AG04449 (cell line): ENCODE results near the gene ABHD15.

ENCODE experiments used
- CTCF ChIA-PET: fragments of 350-600 bp; formaldehyde crosslinking; extraction: SDS; loops from one replicate; lab custom pipeline; 2021; ENCODE audit warnings: antibody characterized with exemption; lab: Yijun Ruan, JAX
- POLR2A ChIA-PET: fragments of 400-600, 350-600 bp; formaldehyde crosslinking; extraction: SDS; loops from one replicate; lab custom pipeline; 2020; ENCODE audit warnings: antibody characterized with exemption, inconsistent platforms; lab: Yijun Ruan, JAX
- DNase-seq: peaks from one replicate; pipeline ENCODE4 v3.0.0-alpha.2; 2010; ENCODE audit warnings: low read depth, low spot score
- H3K4me3 ChIP-seq: 2 replicates; pipeline ENCODE4 v1.5.1; 2011; ENCODE audit warnings: low read depth, mild to moderate bottlenecking, control low read depth, low read length
- CTCF ChIP-seq: IDR thresholded peaks from one replicate; pipeline ENCODE4 v1.5.1; 2011; ENCODE audit warnings: mild to moderate bottlenecking, moderate library complexity, low read length, control low read depth, inconsistent platforms; ENCODE audit not compliant: insufficient read depth; ENCODE audit errors: missing control alignments

The ABHD15 gene

GRCh38 chr17:29555840-29556239 is 11.0 kb downstream of the ABHD15 start:
- DNase-seq = no peak
- H3K4me3 ChIP-seq = no peak overlapping the region
- CTCF ChIA-PET = interaction anchor here (1.3 to 3.3 kb wide), 6 partner anchors 11 to 186 kb away, joined by 3 to 15 read pairs (median 6); partner anchors contain the start of gene ABHD15
- POLR2A ChIA-PET = no interaction called here
- no peak for TF ChIP-seq CTCF

GRCh38 chr17:29549177-29549923 is 17.5 kb downstream of the ABHD15 start:
- H3K4me3 ChIP-seq = no peak overlapping the region
- TF ChIP-seq CTCF = no peak
- DNase-seq = no peak
- POLR2A ChIA-PET = no interaction called here
- CTCF ChIA-PET = interaction anchor here (2.0 to 4.6 kb wide), 3 partner anchors 12 to 180 kb away, joined by 11 to 20 read pairs (median 11); no protein-coding TSS in a partner anchor

- DNase-seq = no peak
- no peak for TF ChIP-seq CTCF
- no peak overlapping the region for H3K4me3 ChIP-seq
- POLR2A ChIA-PET = no interaction called here
- CTCF ChIA-PET = interaction anchor here (4.6 kb wide), 1 partner anchor 9 kb away, joined by 20 read pairs; no protein-coding TSS in a partner anchor
Measured at GRCh38 chr17:29546830-29547229, 20.0 kb downstream of the ABHD15 start.

- ChIA-PET POLR2A (no interaction called here), CTCF (interaction anchor here (1.0 to 4.6 kb wide), 3 partner anchors 9 to 175 kb away, joined by 4 to 28 read pairs (median 20); no protein-coding TSS in a partner anchor)
- TF ChIP-seq CTCF = no peak
- no peak overlapping the region for H3K4me3 ChIP-seq
- no peak for DNase-seq
Measured at GRCh38 chr17:29546085-29546484, 20.8 kb downstream of the ABHD15 start.

- ChIA-PET POLR2A (no interaction called here), CTCF (interaction anchor here (1.0 to 3.3 kb wide), 3 partner anchors 10 to 173 kb away, joined by 4 to 28 read pairs (median 5); no protein-coding TSS in a partner anchor)
- DNase-seq = no peak
- TF ChIP-seq CTCF = no peak
- H3K4me3 ChIP-seq = no peak overlapping the region
Measured at GRCh38 chr17:29544066-29544465, 22.8 kb downstream of the ABHD15 start.

GRCh38 chr17:29533976-29534375 is 32.9 kb downstream of the ABHD15 start:
- ChIA-PET POLR2A (interaction anchor here (0.9 kb wide), 1 partner anchor 240 kb away, joined by 3 read pairs; the partner anchor contains the start of gene NUFIP2), CTCF (interaction anchor here (0.6 to 6.6 kb wide), 10 partner anchors 10 to 256 kb away, joined by 3 to 152 read pairs (median 4); no protein-coding TSS in a partner anchor)
- H3K4me3 ChIP-seq = no peak overlapping the region
- no peak for DNase-seq
- no peak for TF ChIP-seq CTCF
